GM19351 (cell line): ENCODE results near the gene FAM47E.
"Not testable (repeated sequence)": the region's sequence is repeated elsewhere in the genome, so short reads cannot be mapped to it uniquely, and the experiment has no call there.

Experiments used
- ATAC-seq: cut with Tn5 transposase; IDR thresholded peaks from one replicate; pipeline ENCODE4 v1.9.1; 2021; ENCODE audit warnings: mild to moderate bottlenecking, moderate library complexity; ENCODE audit not compliant: unreplicated experiment

FAM47E gene

DNA sequence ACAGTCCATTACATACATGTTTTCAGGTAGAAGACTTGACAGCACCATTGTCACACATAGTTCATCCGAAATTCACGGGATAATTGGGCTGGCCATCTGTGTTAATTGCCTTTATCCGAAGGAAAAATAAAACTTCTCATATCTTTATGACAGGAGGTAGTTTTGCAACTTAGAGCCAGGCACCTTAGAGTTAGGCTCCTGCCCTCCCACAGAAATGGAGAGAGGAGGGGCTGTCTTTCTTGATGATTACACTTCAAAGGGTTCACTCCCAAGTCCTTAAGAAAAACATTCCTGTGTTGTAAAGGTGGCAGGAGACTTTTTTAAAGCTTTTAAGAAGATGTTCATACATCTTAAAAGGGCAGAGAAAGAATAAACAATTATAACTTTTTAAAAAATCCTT is 27.4 kb upstream of the FAM47E start:
- no peak for ATAC-seq

DNA sequence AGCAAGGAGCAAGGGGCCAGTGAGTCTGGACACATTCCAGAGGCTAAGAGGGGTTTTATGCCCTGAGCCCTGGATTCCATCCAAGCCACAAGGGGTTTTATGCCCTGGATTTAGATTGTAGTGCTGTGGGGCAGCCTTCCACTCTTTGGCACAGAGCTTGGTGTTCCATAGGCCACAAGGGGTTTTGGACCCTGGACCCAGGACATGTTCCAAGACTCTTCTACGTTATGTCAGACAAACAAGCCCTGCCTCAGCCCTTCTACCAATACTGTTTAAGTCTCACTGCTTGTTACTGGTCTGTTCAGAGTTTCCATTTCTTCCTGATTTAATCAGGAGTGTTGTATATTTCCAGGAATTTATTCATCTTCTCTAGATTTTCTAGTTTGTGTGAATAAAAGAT is 25.1 kb upstream of the FAM47E start:
- ATAC-seq: no peak

DNA sequence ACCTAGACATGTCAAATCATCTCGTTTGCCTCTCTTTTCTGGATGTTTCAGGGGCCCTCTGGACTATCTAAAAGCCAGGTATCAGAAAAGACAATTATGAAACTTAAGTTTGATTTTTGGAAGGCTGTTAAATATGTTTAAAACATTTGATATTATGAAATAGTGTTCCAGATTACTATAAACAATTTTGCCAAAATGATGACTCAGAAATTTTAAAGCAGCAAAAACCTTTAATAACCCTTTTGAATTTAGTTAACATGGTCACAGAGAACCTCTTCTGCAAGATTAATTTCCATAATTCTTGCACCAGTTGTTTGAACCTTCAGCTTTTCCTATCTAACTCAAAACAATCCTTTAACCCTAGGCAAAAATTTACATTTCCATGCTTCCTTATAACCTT is 18.8 kb upstream of the FAM47E start:
- no peak for ATAC-seq

DNA sequence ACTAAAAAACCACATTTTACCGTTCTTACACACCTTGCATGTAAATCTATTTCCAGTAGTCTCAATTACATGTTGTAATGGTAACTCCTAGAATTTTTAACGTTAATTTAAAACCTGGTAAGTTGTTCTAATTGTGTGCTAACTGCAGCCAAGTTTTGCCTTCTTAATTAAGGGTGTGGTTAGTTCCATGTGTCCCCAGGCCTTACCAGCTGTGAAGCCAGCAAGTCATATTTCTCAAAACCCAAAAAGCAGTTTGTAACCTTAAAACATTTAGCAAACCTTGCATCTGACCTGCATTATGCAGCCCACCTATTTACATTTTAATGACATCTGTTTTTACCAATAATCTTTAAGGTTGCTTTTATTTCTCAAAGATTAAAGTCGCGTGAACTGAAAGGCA is 18.4 kb upstream of the FAM47E start:
- ATAC-seq: no peak

DNA sequence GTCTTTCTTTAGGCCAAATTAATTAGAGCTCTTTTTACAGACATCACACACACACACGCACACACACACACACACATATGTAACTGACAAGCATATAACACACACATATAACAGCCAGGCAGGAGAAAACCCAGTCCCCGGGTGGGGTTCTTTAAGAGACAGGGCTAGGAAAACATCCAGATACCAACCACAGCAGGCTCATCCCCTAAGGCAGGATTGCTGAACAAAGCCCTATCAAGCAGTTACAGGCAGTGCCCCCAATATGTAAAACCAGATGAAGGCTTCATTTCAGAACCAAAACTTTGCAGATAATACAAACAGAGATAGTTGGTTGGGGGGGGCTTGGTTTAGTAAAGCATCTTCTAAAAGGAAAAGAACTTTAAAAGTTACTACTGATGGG is 18.0 kb upstream of the FAM47E start:
- ATAC-seq: no peak

DNA sequence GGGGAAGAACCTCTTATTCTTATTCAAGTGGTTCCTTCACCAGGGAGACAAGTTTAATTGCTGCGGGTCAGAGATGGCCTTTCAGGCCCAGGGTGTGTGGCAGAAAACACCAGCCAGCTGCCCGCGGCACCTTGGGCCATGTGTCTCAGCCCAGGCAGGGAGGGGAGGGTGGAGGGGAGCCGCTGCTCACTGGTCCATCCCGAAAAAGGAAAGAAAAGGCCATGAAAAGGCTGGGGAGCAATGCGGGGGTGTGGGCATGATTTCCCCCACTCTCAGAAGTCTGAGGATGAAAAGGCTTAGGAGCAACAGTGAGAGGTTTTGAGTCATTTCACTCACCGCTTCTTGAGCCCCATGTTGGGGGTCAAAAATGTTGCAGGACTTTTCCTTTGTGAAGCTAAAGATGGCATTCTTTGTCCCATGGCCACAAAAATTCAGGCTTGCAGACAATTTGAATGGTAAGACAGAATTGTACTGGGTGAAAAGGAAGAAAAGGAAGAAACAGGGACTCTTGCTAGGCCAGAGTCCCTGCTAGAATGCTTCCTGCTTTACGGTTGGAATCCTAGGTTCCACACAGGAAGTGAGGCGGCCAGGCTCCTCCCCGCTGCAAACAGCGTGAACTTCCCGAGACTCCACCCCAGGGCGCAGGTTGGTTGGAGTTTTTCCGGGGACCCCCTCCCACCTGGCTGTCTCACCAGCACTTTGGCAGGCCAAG is 17.4 kb upstream of the FAM47E start:
- ATAC-seq: no peak

DNA sequence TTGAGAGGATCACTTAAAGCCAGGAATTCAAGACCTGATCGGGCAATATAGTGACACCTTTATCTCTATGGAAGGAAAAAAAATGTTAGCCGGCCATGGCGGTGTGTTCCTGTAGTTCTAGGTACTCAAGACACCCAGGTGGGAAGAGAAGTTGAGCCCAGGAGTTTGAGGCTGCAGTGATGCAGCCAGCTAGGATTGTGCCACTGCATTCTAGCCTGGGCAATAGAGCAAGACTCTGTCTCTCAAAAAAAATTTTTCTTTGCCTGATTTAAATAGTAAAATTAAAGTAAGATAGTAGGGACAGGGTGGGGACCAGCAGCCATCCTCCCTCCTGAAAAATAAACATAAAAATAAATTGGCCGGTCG is 16.9 kb upstream of the FAM47E start:
- no peak for ATAC-seq

DNA sequence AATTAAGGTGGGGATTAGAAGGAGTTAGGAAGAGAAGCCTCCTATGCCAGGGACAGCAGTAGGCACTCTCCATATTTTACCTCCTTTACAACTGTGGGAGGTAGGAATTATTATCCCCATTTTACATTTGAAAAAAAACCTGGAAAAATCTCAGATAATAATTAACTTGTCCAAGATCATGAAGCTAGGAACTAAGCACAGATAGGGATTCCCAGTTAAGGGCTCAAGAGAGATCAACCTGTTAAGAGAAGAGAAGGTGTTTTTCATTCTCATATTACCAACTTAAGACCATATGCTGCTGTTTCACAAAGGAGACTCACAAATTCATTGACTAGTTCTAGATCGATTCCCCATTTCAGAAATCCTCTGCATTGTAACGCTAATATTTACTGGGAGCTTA is 16.1 kb upstream of the FAM47E start:
- ATAC-seq: no peak

DNA sequence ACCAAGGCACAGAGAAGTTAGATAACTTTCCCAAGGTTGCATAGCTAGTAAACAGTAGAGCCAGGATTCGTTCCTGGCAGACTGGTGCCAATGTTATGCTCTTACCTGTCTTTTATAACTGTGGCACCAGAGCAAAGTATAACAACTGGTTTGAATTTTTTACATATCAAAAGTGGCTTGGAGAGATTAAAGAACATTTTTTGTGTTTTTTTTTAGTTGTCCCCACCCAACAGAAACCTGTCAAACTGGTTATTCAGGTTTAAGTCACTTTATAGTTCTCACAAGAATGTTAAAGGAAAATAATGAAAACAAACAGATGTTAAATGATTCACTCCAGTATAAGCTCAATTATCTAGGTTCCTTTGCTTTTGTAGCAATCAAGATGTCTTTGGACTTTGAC is 15.6 kb upstream of the FAM47E start:
- no peak for ATAC-seq

DNA sequence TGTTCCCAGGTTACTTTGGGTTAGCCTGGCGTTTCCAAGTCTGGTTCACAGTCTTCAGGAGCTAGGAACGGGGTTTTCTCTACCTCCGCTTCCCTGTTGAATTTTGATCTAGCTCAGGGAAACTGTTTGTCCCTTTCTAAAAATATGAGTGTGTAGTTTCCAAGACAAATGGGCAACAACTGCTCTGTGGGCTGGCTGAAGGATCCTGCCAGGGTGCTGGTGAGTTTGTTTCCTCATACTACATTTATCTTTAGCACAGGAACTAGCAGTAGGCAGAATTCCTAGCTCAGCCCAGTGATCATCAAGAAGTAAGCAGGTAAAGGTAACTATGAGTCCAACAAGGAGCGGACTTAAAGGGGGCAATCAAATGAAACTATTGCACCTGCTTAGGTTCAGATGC is 13.3 kb upstream of the FAM47E start:
- ATAC-seq: no peak

DNA sequence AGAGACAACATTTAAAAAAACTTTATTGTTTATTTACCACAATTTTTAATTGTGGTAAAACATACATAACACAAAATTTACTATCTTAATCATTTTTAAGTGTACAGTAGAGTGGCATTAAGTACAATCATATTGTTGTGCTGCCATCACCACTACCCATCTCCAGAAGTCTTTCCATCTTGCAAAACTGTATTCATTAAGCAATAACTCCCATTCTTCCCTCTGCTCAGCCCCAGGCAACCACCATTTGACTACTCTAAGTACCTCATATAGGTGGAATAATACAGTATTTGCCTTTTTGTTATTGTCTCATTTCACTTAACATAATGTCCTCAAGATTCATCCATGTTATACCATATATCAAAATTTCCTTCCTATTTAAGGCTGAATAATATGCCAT is 12.8 kb upstream of the FAM47E start:
- no peak for ATAC-seq

DNA sequence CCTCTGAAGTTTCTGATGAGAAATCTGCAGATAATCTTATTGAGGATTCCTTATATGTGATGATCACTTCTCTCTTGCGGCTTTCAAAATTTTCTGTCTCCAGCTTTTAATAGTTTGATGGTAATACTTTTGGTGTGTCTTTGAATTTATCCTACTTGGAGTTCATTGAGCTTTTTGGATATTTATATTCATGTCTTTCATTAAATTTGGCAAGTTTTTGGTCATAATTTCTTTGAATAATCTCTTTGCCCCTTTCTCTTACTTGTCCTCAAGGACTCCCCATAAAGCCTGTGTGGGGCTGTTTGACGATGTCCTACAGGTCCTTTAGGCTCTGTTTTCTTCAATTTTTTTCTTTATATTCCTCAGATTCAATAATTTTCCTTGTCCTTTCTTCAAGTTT is 11.3 kb upstream of the FAM47E start:
- no peak for ATAC-seq

DNA sequence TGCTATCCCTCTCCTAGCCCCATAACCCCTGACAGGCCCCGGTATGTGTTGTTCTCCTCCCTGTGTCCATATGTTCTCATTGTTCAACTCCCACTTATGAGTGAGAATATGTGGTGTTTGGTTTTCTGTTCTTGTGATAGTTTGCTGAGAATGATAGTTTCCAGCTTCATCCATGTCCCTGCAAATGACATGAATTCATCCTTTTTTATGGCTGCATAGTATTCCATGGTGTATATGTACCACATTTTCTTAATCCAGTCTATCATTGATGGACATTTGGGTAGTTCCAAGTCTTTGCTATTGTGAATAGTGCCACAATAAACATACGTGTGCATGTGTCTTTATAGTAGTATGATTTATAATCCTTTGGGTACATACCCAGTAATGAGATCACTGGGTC is 7.6 kb upstream of the FAM47E start:
- ATAC-seq: not testable (repeated sequence)

DNA sequence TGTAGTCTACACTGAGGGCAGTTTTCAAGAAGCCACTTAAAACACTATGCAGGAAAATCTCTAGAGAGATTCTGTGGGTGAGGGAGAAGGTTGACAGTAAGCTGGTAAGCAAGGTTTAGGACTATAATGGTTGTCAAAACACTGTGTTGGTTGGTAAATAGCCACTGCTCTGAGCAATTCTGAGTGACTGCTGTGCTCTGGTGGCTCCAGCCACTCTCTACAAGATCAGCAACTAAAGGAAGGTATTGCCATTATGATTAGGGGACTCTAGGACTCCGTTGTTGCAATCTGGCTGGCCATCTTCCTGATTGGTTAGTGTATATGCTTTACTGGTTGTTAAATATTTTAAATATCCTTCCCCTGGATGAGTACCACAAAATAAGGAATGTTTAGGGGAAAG is 5.5 kb upstream of the FAM47E start:
- no peak for ATAC-seq

DNA sequence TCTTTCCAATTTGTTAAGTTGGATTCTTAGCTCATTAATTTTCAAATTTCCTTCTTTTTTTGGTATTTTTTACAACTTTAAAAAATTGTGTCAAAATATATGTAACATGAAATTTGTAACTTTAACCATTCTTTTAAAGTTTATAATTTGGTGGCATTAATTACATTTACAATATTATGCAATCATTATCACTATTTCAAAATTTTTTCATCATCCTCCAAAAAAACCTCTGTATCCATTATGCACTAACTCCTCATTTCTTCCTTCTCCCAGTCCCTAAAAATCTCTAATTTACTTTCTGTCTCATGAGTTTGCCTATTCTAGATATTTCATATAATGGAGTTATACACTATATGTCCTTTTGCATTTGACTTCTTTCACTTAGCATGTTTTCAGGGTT is 4.7 kb upstream of the FAM47E start:
- no peak for ATAC-seq

DNA sequence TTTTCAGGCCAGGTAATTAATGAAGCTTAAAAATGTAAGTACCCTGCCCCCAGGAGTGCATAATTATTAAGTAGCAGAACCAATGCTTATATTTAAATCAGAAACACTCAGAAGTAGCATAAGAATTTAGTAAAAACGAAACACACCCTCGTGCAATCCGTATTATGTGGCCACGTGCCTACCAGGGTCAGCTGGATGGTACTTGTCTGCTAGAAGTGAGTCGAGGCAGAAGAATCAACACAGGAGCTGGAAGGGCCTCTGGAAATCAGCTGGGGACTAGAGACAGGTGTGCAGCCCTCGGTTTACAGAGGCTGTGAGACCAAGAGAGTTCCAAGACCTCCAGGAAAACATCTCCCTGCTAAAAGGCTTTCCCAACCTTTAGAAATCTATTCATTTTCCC is 559 bp upstream of the FAM47E start:
- no peak for ATAC-seq

DNA sequence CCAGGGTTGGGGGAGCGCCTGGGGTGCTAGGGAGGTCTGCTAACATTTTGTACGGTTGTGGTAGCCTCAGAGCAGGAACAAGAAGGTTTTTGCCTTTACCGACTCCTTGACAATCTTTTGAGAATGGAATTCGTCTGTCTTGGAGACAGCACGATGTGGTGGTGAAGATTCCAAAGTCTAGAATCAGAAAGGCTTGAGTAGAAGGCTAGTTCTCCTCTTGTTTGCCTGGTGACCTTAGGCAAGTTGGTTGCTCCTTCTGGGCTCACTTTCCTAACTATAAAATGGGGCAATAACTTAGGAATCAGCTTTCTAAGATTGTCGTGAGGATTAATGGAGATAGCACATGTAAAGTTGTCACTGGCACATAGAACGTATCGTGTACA is 741 bp downstream of the FAM47E start:
- no peak for ATAC-seq

DNA sequence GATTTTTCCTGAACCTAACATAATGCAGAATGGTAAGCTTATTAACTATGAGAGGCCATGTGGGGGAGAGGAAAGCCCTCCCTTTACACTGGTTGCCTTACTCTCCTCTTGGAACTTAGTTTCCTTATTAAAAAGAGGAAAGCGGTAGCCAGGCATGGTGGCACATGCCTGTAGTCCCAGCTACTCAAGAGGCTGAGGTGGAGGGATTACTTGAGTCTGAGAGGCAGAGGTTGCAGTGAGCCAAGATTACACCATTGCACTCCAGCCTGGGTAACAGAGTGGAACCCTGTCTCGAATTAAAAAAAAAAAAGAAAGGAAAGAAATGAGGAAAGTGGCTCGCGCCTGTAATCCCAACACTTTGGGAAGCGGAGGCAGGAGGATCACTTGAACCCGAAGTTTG is 2.0 kb downstream of the FAM47E start:
- ATAC-seq: no peak

DNA sequence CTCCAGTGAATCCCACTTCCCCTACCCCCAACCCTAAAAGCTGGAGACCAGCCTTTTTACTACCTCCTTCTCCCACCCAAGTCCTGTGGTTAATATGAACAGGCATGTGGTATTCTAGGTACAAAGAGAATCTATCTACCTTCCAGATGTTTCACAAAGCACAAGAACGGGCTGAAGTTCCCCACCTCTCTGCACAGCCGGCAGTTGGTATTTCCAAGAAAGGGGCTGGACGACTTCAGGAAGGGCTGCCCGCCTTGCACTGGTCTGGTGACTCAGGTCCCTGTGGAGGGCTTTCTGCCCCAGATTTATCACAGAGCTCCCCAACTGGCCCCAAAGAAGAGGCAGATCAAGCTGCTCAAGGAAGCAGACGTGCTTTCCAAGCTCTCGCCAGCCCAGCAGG is 4.5 kb downstream of the FAM47E start:
- no peak for ATAC-seq

DNA sequence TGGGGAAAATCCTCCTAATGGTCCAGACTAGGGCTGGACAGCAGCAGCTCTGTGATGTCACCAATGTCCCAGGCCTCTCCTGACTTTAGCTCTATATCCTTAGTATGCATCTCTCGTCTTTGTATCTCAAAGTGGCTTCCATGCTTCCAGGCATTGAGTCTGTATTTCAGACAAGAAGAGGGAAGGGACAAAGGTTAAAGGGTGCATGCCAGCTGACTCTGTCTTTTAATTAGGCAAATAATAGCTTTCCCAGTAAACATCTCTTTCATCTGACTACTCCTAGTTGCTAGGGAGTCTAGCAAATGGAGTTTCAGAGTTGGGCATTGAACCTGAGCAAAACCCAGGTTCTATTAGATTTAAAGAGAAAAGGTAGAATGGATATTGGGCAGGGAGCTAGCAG is 5.4 kb downstream of the FAM47E start:
- ATAC-seq: no peak

DNA sequence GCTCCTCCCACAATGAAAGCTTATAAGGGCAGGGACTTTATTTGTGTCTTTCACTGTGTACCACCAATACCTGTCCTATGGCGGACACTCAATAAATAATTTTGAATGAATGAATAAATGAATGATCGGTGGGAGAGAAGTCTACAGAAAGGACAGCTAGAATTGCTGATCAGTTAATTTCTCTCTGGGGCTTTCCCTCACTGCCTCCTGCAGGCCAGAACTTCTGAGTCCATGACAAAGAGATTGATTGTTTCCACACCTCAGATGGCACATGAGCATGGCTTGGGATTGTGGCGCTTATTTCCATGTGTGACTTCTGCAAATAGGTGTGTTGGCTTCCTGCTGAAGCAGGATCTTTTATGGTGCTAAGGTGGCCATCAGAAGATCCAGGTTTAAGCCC is 6.3 kb downstream of the FAM47E start:
- ATAC-seq: no peak

DNA sequence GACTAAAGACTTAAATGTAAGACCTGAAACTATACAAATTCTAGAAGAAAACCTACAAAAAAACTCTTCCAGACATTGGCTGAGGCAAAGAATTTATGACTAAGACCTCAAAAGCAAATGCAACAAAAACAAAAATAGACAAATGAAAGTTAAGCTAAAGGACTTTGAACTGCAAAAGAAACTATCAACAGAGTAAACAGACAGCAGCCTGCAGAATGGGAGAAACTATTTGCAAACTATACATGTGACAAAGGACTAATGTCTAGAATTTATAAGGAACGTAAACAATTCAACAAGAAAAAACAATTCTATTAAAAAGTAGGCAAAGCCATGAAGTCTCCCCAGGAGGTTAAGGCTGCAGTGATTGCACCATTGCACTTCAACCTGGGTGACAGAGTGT is 9.1 kb downstream of the FAM47E start:
- ATAC-seq: no peak

DNA sequence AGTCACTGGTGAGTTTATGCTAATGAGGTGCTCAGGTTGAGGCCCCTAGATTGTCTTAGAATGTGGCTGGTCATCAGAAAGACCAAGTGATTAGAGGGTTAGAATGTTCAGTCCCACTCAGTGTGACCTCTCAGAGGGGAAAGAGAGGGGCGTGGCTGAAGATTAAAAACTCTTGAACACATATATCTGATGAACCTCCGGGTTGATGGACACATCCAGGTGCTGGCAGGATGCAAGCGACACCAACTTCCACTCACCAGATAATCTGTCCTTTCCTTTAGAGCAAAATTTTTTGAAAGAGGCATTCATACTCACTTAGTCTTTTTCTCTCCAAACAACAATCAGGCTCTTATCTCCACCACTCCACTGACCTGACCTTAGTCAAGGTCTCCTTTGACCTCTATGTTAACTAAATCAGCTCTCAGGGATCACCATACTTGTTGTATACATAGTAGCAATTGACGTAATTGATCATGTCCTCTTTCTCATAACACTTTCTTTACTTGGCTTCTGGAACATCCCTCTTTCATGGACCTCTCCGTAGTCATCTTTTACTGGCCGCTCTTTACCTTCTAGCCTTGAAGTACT is 14.2 kb downstream of the FAM47E start:
- ATAC-seq: no peak
